HG03097 (cell line): ENCODE measurements around the gene ZDHHC8.

Source experiments
- ATAC-seq: cut with Tn5 transposase; IDR thresholded peaks from one replicate; pipeline ENCODE4 v1.9.1; 2021; ENCODE audit not compliant: unreplicated experiment, low FRiP score

Gene ZDHHC8

DNA sequence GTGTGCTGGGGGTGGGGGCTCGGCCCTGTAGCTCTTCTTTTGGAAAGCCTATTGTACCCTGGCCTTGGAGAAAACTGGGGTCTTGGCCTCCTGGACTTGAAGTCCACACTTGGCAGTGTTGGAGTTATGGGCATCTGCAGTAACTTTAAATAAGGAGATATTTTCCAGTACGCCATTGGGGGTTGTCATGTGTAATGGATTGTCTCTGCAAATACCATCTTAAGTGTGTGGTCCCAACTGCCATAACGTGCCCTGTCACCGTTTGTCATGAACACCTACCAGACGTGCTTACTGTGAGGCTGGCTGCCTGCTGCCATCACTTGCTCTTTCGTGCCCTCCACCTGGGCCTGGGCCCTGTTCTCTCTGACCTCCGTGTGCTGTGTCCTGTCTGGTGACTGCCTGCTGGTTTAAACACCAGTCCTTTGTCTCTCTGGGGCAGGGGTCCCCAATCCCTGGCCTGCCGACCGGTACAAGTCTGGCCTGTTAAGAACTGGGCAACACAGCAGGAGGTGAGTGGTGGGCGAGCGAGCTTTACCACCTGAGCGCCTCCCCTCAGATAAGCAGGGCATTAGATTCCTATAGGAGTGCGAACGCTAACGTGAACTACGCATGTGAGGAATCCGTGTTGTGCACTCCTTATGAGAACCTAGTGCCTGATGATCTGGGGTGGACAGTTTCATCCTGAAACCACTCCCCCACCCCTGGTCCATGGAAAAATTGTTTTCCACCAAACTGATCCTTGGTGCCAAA lies 3.6 kb upstream of the ZDHHC8 start:
- ATAC-seq: no peak

DNA sequence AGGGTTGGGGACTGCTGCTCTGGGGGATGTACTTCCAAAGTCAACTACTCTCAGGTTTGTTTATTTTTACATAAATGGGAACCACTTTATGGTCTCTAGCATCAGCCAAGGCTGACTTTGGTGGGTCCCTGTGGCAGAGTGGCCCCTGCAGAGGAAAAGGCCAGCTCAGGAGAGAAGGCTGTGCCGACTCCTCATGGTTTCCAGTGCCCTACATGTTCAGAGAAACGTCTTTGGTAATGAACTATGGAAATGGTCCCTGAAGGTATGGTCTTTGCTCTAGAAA lies 3.0 kb upstream of the ZDHHC8 start:
- no peak for ATAC-seq

DNA sequence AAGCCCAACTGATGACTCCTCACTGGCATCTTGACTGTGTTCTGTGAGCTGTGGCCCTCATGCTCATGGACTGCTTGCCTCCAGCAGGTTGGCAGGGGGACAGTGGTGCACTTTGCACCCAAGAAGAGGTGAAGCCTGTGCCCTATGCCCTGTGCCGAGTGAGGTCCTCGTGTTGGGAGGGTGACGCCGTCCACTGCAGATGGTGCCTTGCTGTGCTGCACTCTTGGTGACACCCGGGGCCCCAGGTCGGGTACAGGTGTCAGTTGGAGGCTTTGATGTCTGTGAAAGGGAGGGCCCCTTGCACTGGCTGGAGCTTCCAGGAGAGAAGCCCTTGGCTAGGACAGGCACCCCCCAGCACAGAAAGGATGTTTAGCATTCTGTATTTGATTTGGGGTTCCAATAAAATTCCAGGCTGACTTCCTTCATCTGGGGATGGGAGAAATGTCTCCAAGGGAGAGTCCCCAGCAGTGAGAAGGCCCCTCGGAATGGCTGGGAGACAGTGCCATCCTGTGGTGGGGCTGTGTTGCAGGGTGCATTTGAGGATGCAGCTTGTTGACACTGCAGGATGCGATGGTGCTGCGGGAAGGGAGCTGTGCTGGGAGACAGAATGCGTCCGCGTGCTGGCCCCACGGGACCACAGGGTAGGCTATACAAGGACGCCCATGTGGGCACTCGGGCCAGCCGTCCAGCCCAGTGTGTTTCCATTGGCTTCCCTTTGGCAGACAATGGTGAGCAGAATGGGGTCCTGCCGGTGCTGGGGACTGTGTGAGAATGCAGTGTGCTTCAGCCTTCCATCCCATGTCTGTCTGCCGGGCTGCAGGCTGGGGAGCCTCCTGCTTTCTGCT lies 2.5 kb upstream of the ZDHHC8 start:
- no peak for ATAC-seq

DNA sequence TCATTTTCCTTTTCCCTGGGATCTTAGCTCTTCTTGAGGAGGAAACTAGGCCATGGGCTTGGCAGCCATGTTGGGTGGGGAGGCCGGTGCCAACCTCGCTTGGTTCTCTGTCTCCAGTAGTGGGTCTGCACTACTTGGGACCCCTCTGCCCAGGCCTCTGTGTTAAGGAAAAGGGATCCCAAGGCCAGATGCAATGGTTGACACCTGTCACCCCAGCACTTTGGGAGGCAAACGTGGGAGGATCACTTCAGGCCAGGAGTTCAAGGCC lies 1.9 kb upstream of the ZDHHC8 start:
- ATAC-seq: no peak

DNA sequence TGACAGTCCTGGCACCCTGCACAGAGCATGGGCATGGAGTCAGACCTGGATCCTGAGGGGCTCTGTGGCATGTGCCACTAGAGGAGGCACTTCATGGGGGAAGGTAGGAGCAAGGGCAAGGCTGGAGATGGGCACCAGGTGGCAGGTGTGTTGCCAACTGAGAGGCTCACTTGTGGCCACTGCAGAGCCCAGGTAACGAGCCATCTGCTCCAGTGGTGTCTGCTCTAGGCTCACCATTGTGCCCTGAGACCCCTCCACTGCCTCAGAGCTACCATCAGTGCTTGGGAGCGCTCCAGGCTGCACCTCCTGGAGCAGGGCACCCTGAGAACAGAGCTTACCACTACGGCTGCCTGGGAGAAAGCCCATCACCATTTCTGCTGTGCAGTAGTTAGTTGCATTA lies 1.3 kb upstream of the ZDHHC8 start:
- ATAC-seq: no peak

DNA sequence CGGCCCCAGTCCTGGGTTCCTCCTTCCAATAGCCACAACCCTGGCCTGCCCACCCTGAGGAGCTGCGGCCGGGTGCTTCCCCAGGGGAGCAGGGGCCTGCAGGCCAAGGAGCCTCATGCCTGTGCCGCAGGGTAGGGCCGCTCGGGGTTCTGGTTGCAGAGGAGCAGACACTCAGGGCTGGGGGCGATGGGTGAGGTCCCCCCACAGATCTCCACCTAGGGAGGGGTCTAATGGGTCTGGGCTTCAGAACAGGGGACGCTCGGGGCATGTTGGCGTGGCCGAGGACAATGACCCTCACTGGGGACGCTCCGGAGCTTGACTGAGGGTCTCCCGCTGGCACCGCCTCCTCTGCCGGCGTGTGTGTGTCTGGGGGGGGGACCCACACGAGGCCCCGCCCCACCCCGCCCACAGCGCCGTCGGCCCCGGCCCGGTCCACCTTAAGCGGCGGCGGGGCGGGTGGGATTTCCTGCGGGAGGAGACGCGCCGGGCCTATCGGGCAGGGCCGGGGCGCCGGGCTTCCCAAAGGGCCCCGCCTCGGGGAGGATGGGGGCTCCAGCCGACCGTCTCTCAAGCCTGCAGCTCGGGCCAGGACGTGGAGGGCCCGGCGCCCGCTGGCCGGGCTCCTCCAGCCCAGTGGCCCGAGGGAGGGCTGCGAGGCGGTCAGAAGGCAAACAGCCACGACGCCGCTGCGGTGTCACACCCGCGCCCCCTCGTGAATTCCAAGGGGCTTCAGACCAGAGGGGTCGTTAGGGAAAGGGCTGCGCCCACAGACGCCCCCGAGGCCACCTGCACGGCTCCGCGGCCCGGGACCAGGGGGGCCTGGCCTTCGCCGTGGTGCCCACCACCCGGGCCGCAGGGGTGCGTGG lies 640 bp upstream of the ZDHHC8 start:
- ATAC-seq: peak; percentile 45

DNA sequence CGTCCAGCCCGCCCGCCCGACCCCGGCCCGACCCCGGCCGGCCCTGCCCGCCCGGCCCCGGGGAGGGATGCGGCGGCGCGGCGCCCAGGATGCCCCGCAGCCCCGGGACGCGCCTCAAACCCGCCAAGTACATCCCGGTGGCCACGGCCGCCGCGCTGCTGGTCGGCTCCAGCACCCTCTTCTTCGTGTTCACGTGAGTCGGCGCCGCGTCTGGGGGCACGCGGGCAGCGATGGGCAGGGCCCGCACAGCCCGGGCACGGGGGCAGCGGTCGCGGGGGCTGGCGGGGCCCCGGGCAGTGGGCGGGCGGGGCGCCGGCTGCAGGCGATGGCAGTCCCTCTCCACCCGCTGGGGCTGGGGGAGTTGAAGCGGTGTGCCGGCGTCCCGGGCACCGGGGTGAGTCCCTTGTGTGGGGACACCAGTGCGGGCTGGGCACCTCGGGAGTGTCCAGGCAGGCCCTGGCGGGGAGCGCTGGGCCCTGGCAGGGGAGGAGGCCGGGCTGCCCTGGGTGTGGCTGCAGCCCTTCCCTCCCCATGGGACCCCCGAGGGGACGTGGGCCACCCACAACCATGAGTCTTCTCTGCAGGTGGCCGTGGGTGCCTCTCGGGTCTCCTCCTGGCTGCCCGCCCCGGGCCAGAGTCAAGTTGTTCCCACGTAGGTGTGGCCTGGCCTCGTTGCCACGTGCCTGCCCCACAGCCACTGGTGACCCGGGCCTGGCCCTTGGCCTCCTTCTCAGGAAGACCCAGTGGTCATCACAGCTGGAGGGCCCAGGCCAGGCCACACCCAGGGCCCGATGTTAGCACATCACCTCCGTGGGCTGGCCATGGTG lies 468 bp downstream of the ZDHHC8 start:
- ATAC-seq: peak; percentile 2

DNA sequence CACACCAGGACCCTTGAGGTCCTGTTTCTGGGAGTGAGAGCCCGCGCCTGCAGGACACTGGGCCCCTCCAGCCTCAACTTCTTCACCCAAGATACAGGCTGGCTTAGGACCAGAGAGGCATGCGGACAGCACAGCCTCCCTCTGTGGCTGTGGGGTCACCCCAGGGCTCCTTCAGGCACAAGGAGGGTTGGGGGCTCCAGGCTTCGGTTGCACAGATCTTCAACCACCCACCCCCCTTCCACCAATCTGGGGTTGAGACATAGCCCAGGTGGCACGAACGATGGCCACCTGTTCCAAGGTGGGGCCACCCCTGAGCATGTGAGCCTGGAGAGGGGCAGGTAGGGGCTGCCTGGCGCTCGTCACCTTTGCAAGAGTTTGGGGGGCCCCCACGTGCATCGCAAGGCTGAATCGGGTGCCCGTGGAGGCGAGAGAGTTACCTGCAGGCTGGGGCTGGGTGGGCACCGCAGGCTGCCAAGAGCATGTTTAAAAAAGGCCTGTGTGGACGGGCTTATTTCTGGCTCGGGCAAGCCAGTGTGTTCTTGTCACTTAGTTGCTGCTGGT lies 1.2 kb downstream of the ZDHHC8 start:
- ATAC-seq: no peak

DNA sequence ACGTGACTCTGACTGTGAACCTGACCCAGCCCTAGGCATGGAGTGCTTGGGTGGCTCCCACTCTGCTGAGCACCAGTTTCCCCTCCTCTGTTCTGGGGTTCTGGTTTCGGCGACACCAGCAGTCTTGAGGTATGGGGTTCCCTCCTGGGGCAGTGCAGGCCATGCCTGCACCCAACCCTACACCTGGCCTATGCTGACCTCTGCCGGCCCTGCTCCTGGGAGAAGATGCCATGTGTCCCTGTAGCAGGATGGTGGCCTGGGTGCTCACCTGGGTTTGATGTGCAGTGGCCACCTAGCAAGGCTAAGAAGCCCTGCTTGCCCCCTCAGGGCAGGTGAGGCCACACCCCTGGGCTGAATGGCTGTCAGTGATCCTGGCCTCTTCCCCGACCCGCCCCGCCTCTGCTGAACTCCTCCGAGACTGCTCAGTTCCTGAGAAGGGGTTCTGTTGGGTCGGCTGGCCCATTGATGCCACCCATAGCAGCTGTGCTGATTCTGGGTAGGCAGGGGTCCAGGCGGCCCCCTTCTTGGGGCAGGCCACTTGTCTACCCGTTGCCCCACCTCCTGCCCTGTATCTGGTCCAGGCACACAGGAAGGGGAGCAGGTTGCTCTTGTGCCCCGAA lies 2.4 kb downstream of the ZDHHC8 start:
- no peak for ATAC-seq

DNA sequence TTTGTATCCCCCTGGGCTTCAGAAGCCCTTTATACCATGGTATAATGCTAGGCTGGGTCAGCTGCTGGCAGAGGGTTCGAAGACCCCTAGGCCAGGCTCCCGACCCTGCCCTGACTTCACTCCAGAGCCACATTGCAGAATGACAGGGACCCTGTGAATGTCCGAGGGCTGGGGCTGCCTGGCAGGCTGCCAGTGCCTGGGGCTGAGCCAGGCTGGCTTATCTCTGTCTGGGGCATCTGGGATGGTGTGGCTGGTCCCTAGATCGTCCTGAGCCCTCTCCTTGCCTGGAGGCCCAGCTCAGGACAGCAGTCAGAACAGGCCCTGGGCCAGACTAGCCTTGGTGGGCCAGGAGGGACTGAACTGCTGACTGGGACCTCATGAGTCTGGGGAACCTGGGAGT lies 3.7 kb downstream of the ZDHHC8 start:
- no peak for ATAC-seq

DNA sequence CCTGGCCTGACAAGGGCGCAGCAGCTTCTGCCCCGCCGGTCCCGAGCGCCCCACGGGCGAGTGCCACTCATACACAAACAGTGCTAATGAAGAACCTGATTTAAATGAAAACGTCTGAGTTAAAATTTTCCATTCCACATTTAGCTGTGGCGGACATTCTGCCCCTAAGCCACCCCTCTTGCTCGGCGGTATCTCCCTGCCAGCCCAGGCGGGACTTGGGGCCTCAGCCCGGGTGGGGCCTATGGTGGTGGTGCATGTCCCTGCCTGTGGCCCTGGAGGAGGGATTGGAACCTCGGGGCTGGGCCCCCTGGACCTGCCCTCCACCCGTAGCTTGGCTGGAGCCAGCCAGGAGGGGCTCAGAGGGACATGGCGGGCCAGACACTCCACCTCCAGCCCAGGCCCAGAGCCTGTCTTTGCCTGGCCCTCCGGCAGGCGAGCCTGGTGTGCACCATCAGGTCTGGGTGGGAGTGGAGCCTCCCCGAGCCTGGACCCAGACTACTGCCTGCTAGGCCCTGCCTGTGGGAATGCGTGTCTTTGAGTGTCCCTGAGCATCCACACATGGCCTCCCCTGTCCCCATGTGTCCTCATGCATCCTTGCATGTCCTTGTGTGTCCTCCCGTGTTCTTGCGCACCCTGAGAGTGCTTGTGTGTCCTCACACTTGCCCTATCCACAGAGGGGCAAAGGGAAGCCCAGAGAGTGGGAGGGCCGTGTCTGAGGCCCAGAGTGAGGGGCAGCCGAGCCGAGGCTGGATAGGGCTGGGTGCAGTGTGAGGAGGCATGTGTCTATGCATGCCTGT lies 4.4 kb downstream of the ZDHHC8 start:
- ATAC-seq: no peak

DNA sequence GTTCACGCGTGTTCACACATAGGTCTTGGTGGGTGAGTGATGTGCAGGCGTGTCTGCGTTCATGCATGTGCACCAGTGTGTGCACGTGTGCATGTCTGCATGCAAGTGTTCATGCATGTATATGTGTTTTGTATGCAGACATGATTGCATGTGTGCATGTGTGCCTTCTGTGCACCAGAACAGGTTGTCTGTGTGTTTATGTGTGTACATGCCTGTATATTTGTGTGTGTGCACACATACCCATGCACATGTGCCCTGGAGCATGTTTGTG lies 4.9 kb downstream of the ZDHHC8 start:
- no peak for ATAC-seq

DNA sequence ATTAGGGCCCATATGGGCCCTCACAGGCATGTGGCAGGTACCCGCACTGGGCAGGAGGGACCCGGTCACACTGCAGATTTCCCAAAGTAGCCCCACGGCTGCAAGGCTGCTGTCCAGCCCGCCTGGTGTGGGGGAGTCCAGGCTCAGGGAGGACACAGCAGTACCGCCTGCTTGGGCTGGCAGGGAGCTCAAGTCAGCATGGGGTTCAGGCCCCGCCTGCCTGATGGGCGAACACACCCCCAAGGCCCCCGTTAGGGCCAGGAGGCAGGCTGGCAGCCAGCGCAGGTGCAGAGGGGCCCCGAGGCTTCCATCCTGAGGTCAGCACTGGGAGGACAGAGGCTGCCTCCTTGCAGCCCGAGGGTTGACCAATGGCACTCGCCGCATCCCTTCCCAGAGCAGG lies 5.5 kb downstream of the ZDHHC8 start:
- ATAC-seq: no peak

DNA sequence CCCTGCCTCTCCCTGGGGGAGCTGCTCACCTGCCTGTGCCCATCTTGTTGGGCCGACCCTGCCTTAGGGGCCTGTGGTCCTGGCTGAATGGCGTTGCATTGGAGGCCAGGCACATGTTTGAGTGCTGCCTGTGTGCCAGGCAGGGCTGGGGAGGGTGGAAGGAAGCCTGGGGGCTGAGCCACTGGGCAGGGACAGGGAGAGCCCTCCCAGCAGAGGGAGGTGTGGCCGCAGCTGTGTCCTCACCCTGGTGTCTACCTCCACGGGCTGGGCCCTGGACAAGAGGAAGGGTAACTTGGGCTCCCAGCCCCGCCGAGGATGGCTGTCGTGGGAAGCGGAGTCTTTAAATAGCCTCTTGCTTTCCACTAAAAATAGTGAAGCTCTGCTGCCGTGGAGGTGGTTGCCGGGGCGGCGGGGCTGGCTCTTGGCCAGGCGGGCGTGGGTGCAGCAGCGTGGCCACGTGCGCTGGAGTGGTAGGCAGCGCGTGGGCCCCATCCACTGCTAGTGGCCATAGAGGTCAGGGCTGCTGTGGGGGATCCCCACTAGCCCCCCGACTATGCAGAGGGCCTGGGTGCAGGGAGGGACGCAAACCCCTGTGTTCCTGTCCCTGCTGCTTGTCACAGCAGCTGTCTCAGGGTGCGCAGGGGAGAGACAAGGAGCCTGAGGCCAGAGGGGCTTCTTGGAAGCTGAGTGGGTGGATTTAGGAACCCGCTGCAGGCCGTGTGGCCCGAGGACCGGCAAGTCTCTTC lies 6.2 kb downstream of the ZDHHC8 start:
- ATAC-seq: no peak

DNA sequence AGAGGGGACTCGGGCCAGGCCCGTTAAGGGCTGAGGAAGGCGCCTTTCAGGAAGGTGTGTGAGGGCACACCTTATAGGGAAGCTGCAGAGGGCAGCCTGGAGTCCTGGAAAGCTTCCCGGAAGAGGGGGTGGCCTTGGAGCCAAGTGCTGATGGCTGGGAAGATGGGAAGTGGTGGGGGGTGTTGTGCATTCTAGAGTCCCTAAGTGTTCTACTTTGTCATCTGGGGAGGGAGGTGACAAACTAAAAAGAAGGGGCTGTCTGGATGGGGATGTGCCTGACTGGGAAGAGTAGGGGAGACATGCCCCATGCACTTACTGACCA lies 6.8 kb downstream of the ZDHHC8 start:
- ATAC-seq: no peak

DNA sequence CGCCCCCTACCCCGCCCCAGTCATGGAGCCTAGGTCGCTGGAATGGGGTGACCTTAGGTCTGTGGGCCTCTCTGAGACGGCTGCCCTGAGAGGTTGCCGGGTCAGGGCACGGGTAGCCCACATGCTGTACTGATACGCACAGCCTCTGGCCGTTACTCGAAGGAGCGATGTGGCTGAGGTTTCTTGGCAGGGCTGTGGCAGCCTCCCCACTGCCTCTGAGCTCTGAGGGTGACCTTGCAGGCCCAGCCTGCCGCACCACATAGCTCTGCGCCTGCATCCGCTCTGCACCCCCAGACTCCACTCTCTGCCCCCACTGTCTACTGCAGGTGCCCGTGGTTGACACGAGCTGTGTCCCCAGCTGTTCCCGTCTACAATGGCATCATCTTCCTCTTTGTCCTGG lies 7.3 kb downstream of the ZDHHC8 start:
- no peak for ATAC-seq

DNA sequence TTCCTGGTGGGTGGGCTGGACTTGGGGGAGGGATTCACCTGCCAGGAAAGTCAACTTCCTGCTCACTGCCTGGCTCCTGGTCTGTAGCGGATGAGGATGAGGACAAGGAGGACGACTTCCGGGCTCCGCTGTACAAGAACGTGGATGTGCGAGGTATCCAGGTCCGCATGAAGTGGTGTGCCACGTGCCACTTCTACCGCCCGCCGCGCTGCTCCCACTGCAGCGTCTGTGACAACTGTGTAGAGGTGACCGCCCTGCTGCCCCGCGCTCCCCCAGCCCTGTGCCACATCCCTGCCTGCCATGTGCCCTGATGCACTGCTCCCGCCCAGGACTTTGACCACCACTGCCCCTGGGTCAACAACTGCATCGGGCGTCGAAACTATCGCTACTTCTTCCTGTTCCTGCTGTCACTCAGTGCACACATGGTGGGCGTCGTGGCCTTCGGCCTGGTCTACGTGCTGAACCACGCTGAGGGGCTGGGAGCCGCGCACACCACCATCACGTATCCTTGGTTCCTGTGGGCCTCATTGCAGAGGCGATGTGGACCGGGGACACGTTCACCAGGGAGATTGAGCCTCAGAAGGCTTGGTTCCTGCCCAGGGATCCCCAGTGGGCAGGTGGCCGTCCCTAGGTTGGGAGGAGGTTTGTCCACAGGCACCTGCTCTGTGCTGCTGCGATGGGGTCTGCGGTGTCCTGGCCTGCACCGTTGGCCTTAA lies 7.9 kb downstream of the ZDHHC8 start:
- ATAC-seq: no peak

DNA sequence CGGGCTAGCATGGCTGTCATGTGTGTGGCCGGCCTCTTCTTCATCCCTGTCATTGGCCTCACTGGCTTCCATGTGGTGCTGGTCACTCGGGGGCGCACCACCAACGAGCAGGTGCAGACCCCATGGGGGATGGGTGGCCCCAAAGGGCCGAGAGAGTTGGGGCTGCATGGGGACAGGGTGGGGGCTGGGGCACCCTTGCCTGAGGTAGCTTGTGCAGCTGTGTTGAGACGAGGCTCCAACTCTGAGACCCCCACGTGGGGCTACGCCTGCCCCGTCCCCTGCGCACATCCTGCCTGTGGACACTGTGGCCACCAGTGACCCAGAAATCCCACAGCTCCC lies 8.5 kb downstream of the ZDHHC8 start:
- no peak for ATAC-seq
